ENCODE results near the gene EDEM2.
"Not testable (repeated sequence)": the region's sequence is repeated elsewhere in the genome, so short reads cannot be mapped to it uniquely, and the experiment has no call there.

The EDEM2 gene

DNA sequence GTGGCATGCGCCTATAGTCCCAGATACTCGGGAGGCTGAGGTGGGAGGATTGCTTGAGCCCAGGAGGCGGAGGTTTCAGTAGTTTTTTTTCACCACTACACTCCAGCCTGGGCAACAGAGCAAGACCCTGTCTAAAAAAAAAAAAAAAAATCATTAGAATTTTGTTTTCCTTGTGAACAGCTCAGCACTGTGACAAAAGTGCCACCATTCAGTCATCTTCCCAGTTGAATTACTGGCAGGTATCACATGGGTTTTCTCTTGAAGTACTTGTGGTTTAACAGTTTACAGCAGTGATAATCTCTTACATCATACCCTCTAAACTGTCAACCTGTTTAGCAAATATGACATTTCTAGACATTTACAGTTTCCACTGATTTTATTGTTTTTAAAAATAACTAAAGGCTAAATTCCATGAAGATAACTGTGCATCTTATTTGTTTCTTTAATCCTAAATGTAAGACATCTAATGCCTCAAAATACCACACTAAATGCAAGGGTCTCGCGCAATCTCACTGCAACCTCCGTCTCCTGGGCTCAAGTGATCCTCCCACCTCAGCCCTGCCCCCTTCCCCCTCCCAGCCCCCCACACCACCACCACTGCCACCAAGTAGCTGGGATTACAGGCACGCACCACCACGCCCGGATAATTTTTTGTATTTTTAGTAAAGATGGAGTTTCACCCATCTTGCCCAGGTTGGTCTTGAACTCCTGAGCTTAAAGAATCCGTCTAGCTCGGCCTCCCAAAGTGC, 61.5 kb downstream of the EDEM2 start:
- DNase-seq, result no peak

DNA sequence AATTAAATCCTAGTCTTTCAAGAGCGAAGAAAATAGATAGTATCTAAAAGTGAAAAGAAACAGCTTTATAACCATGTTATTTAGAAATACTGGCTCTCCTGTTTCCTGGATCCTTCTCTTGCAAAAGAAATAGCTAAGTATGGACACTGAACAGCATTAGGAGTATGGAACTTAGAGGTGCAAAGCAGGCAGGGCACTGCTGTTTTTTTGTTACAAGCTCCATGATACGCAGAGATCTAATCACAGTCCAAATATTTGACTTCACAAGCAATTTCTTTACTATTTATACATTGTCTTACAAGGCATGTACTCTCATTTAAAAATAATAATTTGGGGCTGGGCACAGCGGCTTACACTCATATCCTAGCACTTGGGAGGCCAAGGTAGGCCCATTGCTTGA, 62.1 kb downstream of the EDEM2 start:
- DNase-seq, result no peak

DNA sequence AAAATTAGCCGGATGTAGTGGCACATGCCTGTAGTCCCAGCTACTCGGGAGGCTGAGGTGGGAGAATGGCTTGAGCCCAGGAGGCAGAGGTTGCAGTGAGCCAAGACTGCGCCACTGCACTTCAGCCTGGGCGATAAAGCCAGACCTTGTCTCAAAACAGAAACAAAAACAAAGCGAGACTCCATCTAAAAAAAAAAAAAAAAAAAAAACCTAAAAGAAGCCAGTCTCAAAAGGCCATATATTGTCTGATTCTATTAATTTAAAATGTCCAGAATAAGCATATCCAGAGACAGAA, 66.8 kb downstream of the EDEM2 start:
- not testable (repeated sequence) for DNase-seq

DNA sequence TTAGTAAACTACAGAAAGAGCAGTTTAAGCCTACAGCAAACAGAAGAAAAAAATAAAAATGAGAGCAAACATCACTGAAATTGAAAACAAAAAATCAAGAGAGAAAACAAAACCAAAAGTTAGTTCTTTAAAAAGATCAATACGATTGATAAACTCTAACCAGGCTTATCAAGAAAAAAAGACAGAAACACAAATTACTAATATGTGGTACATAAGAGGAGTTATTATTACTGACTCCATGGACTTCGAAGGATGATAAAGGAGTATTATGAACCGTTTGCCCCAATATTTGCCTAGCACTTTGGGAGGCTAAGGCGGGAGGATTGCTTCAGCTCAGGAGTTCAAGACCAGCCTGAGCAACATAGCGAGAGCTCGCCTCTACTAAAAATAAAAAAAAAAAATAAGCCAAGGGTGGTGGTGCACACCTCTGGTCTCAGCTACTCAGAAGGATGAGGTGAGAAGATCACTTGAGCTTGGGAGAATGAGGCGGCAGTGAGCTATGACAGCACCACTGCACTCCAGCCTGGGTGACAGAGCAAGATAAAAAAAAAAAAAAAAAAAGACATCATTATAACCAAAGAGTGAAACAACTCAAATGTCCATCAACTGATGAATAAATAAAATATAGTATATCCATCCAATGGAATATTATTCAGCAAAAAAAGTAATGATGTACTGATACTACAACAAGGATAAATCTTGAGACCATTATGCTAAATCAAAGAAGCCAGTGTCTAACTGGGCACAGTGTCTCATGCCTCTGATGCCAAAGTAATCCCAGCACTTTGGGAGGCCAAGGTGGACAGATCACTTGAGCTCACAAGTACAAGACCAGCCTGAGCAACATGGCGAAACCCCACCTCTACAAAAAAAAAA, 67.4 kb downstream of the EDEM2 start:
- no peak for DNase-seq

DNA sequence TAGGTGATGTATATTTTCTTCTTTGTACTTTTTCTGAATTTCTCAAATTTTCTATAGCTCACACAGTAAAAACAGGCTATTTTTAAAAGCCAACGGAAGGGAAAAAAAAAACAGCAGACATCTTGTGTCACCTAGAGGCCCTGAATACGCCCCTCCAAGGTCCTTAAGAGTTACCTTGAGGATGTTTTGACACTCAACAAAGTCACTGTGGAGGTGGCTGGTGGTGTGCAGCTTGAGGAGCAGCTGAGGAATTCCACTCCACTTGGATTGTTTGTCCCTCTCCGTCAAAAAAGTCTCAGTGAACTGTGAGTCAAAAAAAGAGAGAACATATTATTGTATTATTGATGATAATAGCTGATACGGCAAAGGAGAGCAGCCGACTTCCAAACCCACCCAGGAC, 69.3 kb downstream of the EDEM2 start:
- DNase-seq, result no peak

DNA sequence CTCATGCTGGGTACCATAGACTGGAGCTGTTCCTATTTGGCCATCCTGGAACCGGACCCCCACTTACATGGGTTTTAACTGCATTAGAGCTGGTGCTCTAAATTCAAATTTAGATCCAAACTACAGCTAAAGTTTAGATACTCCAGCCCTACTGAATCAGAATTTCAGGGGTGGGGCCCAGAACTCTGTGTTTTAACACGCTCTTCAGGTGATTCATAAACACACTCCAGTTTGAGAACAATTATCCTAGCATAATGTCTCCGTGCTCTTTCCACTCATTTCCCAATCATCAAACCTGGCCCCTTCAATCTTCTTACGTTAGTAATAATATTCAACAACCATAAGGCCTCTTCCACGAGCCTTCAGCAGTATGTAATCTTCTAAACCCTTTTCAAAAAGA, 69.8 kb downstream of the EDEM2 start:
- DNase-seq, result no peak

DNA sequence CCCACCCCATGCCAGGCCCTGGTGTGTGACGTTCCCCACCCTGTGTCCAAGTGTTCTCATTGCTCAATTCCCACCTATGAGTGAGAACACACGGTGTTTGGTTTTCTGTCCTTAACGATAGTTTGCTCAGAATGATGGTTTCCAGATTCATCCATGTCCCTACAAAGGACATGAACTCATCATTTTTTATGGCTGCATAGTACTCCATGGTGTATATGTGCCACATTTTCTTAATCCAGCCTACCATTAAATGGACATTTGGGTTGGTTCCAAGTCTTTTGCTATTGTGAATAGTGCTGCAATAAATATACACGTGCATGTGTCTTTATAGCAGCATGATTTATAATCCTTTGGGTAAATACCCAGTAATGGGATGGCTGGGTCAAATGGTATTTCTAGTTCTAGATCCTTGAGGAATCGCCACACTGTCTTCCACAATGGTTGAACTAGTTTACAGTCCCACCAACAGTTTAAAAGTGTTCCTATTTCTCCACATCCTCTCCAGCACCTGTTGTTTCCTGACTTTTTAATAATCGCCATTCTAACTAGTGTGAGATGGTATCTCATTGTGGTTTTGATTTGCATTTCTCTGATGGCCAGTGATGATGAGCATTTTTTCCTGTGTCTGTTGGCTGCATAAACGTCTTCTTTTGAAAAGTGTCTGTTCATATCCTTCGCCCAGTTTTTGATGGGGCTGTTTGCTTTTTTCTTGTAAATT, 75.5 kb downstream of the EDEM2 start:
- not testable (repeated sequence) for DNase-seq

DNA sequence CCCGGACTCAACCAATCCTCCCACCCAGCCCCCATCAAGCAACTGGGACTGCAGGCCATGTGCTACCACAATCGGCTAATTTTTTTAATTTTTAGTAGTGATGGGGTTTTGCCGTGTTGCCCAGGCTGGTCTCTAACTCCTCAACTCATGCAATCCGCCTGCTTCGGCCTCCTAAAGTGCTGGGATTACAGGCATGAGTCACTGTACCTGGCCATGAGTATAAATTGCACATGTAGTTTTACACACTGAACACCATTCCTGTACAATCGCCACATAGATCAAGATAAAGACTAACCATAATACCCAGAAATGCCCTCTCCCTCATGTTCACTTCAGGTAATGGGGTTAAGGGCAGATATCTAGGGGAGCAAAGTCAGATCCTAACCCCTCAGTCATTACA, 80.9 kb downstream of the EDEM2 start:
- DNase-seq, result no peak
